Tibial artery (tissue), 4 donors: ENCODE data around the gene C17orf75.

Source experiments
- DNase-seq, 2 donors: peaks; one replicate each; pipeline ENCODE4 v3.0.0-alpha.2; 2019
- H3K27ac ChIP-seq, 2 donors: fragments of 200-600 bp; sonication (generic) in 1 of 2; 1 replicate in 1 of 2; 2 replicates in 1 of 2; pipeline ENCODE4 v1.5.1; 2018 to 2019; ENCODE audit warnings: mild to moderate bottlenecking in 1 of 2
- H3K27me3 ChIP-seq, 2 donors: fragments of 200-600 bp; sonication (generic) in 1 of 2; one replicate each; pipeline versions ENCODE4 v1.5.1 to v1.6.0; 2016 to 2019
- H3K36me3 ChIP-seq, 3 donors: fragments of 200-600 bp; sonication (generic) in 2 of 3; one replicate each; pipeline ENCODE4 v1.5.1; 2016 to 2019; ENCODE audit warnings: mild to moderate bottlenecking in 2 of 3
- H3K4me1 ChIP-seq, 4 donors: fragments of 200-600 bp; sonication (generic) in 2 of 4; 1 replicate in 3 of 4; 2 replicates in 1 of 4; pipeline ENCODE4 v1.5.1; 2016 to 2019
- H3K4me3 ChIP-seq, 2 donors: fragments of 200-600 bp; sonication (generic) in 1 of 2; 1 replicate in 1 of 2; 2 replicates in 1 of 2; pipeline ENCODE4 v1.5.1; 2018 to 2019; ENCODE audit warnings: mild to moderate bottlenecking in 2 of 2
- H3K9me3 ChIP-seq, 3 donors: fragments of 200-600 bp; sonication (generic) in 1 of 3; one replicate each; pipeline ENCODE4 v1.5.1; 2016 to 2019
- CTCF ChIP-seq, 2 experiments: fragments of 200-600 bp in 1 of 2; fragments of 450-650 bp in 1 of 2; IDR thresholded peaks; one replicate each; pipeline ENCODE4 v1.5.1; 2017 to 2019; ENCODE audit warnings: antibody characterized with exemption in 2 of 2, mild to moderate bottlenecking in 1 of 2, moderate library complexity in 1 of 2
- intact Hi-C: fragments of 100-400 bp; cut with DNase I; formaldehyde crosslinking; loops from one replicate; pipeline ENCODE4 v1.15.0; 2023; ENCODE audit warnings: low total_unique reads

C17orf75 gene

GRCh38 chr17:32279891-32280716, 61.9 kb downstream of the C17orf75 start:
- no peak for DNase-seq
- Histone ChIP-seq H3K4me3 (no peak overlapping the region), H3K27me3 (peaks cover 0 to 48% of the 10 kb centered on the region in 2 donors), H3K27ac (no peak overlapping the region), H3K4me1 (peaks cover 0 to 7% (median 3%) of the 10 kb centered on the region in 4 donors), H3K36me3 (no peaks in the 10 kb centered on the region), H3K9me3 (no peaks in the 10 kb centered on the region)
- intact Hi-C loops, result no loop called here
- no peak for TF ChIP-seq CTCF (IDR thresholded peaks at IDR 0.05)

GRCh38 chr17:32278815-32279214, 63.2 kb downstream of the C17orf75 start:
- no peak for TF ChIP-seq CTCF (IDR thresholded peaks at IDR 0.05)
- Histone ChIP-seq H3K4me1 (peaks cover 0 to 7% (median 3%) of the 10 kb centered on the region in 4 donors), H3K27ac (no peak overlapping the region), H3K9me3 (no peaks in the 10 kb centered on the region), H3K4me3 (no peak overlapping the region), H3K27me3 (peaks cover 0 to 48% of the 10 kb centered on the region in 2 donors), H3K36me3 (no peaks in the 10 kb centered on the region)
- intact Hi-C loops, result no loop called here
- DNase-seq, result no peak
